ENCODE measurements around the gene TMEM131L.
"Not testable (repeated sequence)": the region's sequence is repeated elsewhere in the genome, so short reads cannot be mapped to it uniquely, and the experiment has no call there.

Gene TMEM131L

GRCh38 chr4:153603835-153604234 lies 137.7 kb downstream of the TMEM131L start:
- no peaks in the 10 kb centered on the region for H3K27me3 ChIP-seq (ENCODE audit: control insufficient read depth in 1 of 2, insufficient read depth in 2 of 2, low read length in 2 of 2)
- no peaks in the 10 kb centered on the region for H3K4me1 ChIP-seq (ENCODE audit: control insufficient read depth in 1 of 2, insufficient read depth in 2 of 2, low read length in 2 of 2)
- no peaks in the 10 kb centered on the region for H3K9me3 ChIP-seq (ENCODE audit: control insufficient read depth in 1 of 2, low read length in 2 of 2)
- H3K27ac ChIP-seq (ENCODE audit: low read depth, low read length) = no peak overlapping the region
- H3K9ac ChIP-seq (ENCODE audit: low read depth in 1 of 2, low read length in 2 of 2) = no peak overlapping the region
- H3K36me3 ChIP-seq (ENCODE audit: control insufficient read depth in 1 of 2, insufficient read depth in 2 of 2, low read length in 2 of 2) = peaks cover 5 to 21% of the 10 kb centered on the region in 2 donors
- H3K4me3 ChIP-seq (ENCODE audit: low read depth in 1 of 2, low read length in 2 of 2) = no peak overlapping the region

GRCh38 chr4:153609070-153609469 lies 142.9 kb downstream of the TMEM131L start:
- H3K9ac ChIP-seq (ENCODE audit: low read depth in 1 of 2, low read length in 2 of 2); H3K27ac ChIP-seq (ENCODE audit: low read depth, low read length); H3K27me3 ChIP-seq (ENCODE audit: control insufficient read depth in 1 of 2, insufficient read depth in 2 of 2, low read length in 2 of 2); H3K9me3 ChIP-seq (ENCODE audit: control insufficient read depth in 1 of 2, low read length in 2 of 2); H3K4me3 ChIP-seq (ENCODE audit: low read depth in 1 of 2, low read length in 2 of 2); H3K36me3 ChIP-seq (ENCODE audit: control insufficient read depth in 1 of 2, insufficient read depth in 2 of 2, low read length in 2 of 2); H3K4me1 ChIP-seq (ENCODE audit: control insufficient read depth in 1 of 2, insufficient read depth in 2 of 2, low read length in 2 of 2): not testable (repeated sequence)

DNA sequence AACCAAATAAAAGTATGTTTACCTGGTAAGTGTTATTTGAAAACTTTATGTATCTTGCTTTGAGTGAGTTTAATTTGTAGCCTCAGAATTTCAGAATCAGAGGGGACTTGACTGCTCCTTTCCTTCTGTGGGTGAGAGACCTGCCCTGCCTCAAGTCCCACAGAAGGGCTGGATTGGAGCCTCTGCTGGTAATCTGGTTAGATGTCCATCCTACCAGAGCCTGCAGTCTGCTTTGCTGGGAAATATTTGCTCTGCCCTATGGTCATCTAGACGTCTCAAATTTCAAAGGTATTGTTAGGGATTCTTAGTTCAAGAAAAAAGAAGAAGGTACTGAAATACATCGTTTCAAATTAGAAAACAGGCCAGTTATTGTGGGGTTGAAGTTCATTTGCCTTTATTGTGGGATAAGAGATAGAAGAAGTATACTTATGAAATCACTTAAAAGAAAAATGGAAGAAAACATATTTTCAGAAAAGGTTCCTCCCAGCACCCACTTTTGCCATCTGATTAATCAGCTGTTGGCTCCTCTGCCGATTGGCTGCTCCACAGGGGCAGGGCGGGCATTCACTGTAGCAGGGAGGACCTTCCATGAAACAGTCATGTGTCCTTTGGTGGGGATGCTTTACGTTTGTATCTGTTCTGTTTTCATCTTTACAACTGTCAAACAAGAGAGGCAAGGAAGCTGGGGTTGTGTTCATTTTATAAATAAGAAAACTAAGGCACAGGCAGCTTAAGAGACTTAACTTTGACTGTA lies 144.6 kb downstream of the TMEM131L start:
- Histone ChIP-seq H3K4me3 (ENCODE audit: low read depth in 1 of 2, low read length in 2 of 2) (no peak overlapping the region), H3K9me3 (ENCODE audit: control insufficient read depth in 1 of 2, low read length in 2 of 2) (no peaks in the 10 kb centered on the region), H3K27me3 (ENCODE audit: control insufficient read depth in 1 of 2, insufficient read depth in 2 of 2, low read length in 2 of 2) (no peaks in the 10 kb centered on the region), H3K4me1 (ENCODE audit: control insufficient read depth in 1 of 2, insufficient read depth in 2 of 2, low read length in 2 of 2) (no peaks in the 10 kb centered on the region), H3K36me3 (ENCODE audit: control insufficient read depth in 1 of 2, insufficient read depth in 2 of 2, low read length in 2 of 2) (peaks cover 2 to 6% of the 10 kb centered on the region in 2 donors), H3K27ac (ENCODE audit: low read depth, low read length) (no peak overlapping the region), H3K9ac (ENCODE audit: low read depth in 1 of 2, low read length in 2 of 2) (no peak overlapping the region)

DNA sequence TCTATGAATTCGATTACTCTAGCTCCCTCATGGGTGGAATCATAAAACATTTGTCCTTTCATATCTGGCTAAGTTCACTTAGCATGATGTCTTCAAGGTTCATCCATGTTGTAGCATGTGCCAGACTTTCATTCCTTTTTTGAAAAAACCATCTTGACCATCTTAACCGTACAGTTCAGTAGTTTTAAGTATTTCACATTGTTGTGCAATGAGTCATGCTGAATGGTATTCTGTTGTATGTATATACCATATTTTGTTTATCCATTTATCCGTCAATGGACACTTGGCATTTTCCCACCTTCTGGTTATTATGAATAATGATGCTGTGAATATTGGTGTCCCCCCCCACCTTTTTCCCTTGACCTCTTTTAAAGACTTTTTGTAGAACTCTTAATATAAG lies 145.5 kb downstream of the TMEM131L start:
- Histone ChIP-seq H3K27ac (ENCODE audit: low read depth, low read length) (no peak overlapping the region), H3K4me3 (ENCODE audit: low read depth in 1 of 2, low read length in 2 of 2) (no peak overlapping the region), H3K36me3 (ENCODE audit: control insufficient read depth in 1 of 2, insufficient read depth in 2 of 2, low read length in 2 of 2) (peaks cover 0 to 6% of the 10 kb centered on the region in 2 donors)

DNA sequence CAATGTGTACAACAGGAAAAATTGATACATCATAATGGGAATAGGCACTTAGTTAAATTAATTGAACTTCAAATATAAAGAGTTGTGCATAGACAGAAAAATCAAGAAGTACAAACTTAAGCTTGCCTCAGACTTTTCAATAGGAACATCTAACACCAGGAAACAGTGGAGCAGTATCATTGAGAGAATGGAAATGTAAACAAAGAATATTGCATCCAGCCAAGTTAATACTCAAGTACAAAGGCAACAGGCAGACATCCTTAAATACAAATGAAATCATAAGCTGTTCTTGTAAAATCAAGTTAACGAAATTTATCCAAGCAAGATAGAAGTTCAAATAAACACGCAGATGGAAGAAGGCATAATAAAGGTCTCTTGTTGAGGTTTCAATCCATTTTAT lies 146.7 kb downstream of the TMEM131L start:
- peaks cover 0 to 6% of the 10 kb centered on the region in 2 donors for H3K36me3 ChIP-seq (ENCODE audit: control insufficient read depth in 1 of 2, insufficient read depth in 2 of 2, low read length in 2 of 2)
- H3K4me3 ChIP-seq (ENCODE audit: low read depth in 1 of 2, low read length in 2 of 2) = no peak overlapping the region
- no peak overlapping the region for H3K27ac ChIP-seq (ENCODE audit: low read depth, low read length)
- no peaks in the 10 kb centered on the region for H3K4me1 ChIP-seq (ENCODE audit: control insufficient read depth in 1 of 2, insufficient read depth in 2 of 2, low read length in 2 of 2)
- H3K9ac ChIP-seq (ENCODE audit: low read depth in 1 of 2, low read length in 2 of 2) = no peak overlapping the region
- no peaks in the 10 kb centered on the region for H3K27me3 ChIP-seq (ENCODE audit: control insufficient read depth in 1 of 2, insufficient read depth in 2 of 2, low read length in 2 of 2)
- H3K9me3 ChIP-seq (ENCODE audit: control insufficient read depth in 1 of 2, low read length in 2 of 2) = no peaks in the 10 kb centered on the region

More for the DNA sequence above, 145.5 kb downstream of the TMEM131L start:
- Histone ChIP-seq H3K9ac (ENCODE audit: low read depth in 1 of 2, low read length in 2 of 2) (no peak overlapping the region), H3K9me3 (ENCODE audit: control insufficient read depth in 1 of 2, low read length in 2 of 2) (no peaks in the 10 kb centered on the region), H3K4me1 (ENCODE audit: control insufficient read depth in 1 of 2, insufficient read depth in 2 of 2, low read length in 2 of 2) (no peaks in the 10 kb centered on the region), H3K27me3 (ENCODE audit: control insufficient read depth in 1 of 2, insufficient read depth in 2 of 2, low read length in 2 of 2) (no peaks in the 10 kb centered on the region)

DNA sequence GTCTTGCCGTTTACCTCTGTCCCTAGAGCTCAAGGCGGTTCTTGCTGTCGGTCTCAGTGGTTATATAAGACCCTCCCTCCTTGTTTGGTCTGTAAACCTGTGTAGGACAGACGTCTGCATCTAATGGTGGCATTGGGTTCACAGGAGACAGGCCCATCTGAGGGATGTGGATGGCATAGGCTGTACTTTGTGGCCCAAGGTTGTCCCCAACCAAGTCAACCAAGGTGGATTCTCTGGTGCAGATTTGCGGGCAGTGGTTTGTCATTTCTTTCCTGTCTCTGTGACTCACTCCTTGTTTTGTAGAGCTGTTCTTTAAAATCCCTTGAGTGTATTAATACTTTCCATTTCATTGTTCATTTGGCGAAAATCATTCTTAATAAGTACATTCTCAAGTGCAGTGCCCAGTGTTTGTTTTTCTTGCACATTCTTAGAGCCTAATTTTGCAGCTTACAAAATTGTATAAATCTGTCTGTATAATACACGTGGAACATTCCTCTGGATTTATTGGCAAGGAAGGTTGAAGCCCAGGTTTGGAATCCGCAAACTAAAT lies 149.9 kb downstream of the TMEM131L start:
- no peaks in the 10 kb centered on the region for H3K27me3 ChIP-seq (ENCODE audit: control insufficient read depth in 1 of 2, insufficient read depth in 2 of 2, low read length in 2 of 2)
- H3K4me1 ChIP-seq (ENCODE audit: control insufficient read depth in 1 of 2, insufficient read depth in 2 of 2, low read length in 2 of 2) = no peaks in the 10 kb centered on the region
- H3K4me3 ChIP-seq (ENCODE audit: low read depth in 1 of 2, low read length in 2 of 2) = no peak overlapping the region
- H3K36me3 ChIP-seq (ENCODE audit: control insufficient read depth in 1 of 2, insufficient read depth in 2 of 2, low read length in 2 of 2) = peaks cover under 1 to 6% of the 10 kb centered on the region in 2 donors
- no peaks in the 10 kb centered on the region for H3K9me3 ChIP-seq (ENCODE audit: control insufficient read depth in 1 of 2, low read length in 2 of 2)
- no peak overlapping the region for H3K27ac ChIP-seq (ENCODE audit: low read depth, low read length)
- no peak overlapping the region for H3K9ac ChIP-seq (ENCODE audit: low read depth in 1 of 2, low read length in 2 of 2)

- Histone ChIP-seq H3K27ac (ENCODE audit: low read depth, low read length) (no peak overlapping the region), H3K27me3 (ENCODE audit: control insufficient read depth in 1 of 2, insufficient read depth in 2 of 2, low read length in 2 of 2) (no peaks in the 10 kb centered on the region), H3K9me3 (ENCODE audit: control insufficient read depth in 1 of 2, low read length in 2 of 2) (no peaks in the 10 kb centered on the region), H3K36me3 (ENCODE audit: control insufficient read depth in 1 of 2, insufficient read depth in 2 of 2, low read length in 2 of 2) (peaks cover 5 to 18% of the 10 kb centered on the region in 2 donors), H3K4me1 (ENCODE audit: control insufficient read depth in 1 of 2, insufficient read depth in 2 of 2, low read length in 2 of 2) (no peaks in the 10 kb centered on the region), H3K9ac (ENCODE audit: low read depth in 1 of 2, low read length in 2 of 2) (no peak overlapping the region), H3K4me3 (ENCODE audit: low read depth in 1 of 2, low read length in 2 of 2) (no peak overlapping the region)
Measured at GRCh38 chr4:153618833-153619232, 152.7 kb downstream of the TMEM131L start.

- Histone ChIP-seq H3K27ac (ENCODE audit: low read depth, low read length) (no peak overlapping the region), H3K9me3 (ENCODE audit: control insufficient read depth in 1 of 2, low read length in 2 of 2) (no peaks in the 10 kb centered on the region), H3K36me3 (ENCODE audit: control insufficient read depth in 1 of 2, insufficient read depth in 2 of 2, low read length in 2 of 2) (peaks cover 0 to 18% of the 10 kb centered on the region in 2 donors), H3K27me3 (ENCODE audit: control insufficient read depth in 1 of 2, insufficient read depth in 2 of 2, low read length in 2 of 2) (no peaks in the 10 kb centered on the region), H3K4me1 (ENCODE audit: control insufficient read depth in 1 of 2, insufficient read depth in 2 of 2, low read length in 2 of 2) (no peaks in the 10 kb centered on the region), H3K4me3 (ENCODE audit: low read depth in 1 of 2, low read length in 2 of 2) (no peak overlapping the region), H3K9ac (ENCODE audit: low read depth in 1 of 2, low read length in 2 of 2) (no peak overlapping the region)
Measured at GRCh38 chr4:153619811-153620210, 153.7 kb downstream of the TMEM131L start.

GRCh38 chr4:153620352-153620751 lies 154.2 kb downstream of the TMEM131L start:
- Histone ChIP-seq H3K9ac (ENCODE audit: low read depth in 1 of 2, low read length in 2 of 2) (no peak overlapping the region), H3K36me3 (ENCODE audit: control insufficient read depth in 1 of 2, insufficient read depth in 2 of 2, low read length in 2 of 2) (peaks cover 0 to 18% of the 10 kb centered on the region in 2 donors), H3K4me1 (ENCODE audit: control insufficient read depth in 1 of 2, insufficient read depth in 2 of 2, low read length in 2 of 2) (no peaks in the 10 kb centered on the region), H3K4me3 (ENCODE audit: low read depth in 1 of 2, low read length in 2 of 2) (no peak overlapping the region), H3K27ac (ENCODE audit: low read depth, low read length) (no peak overlapping the region), H3K9me3 (ENCODE audit: control insufficient read depth in 1 of 2, low read length in 2 of 2) (no peaks in the 10 kb centered on the region), H3K27me3 (ENCODE audit: control insufficient read depth in 1 of 2, insufficient read depth in 2 of 2, low read length in 2 of 2) (no peaks in the 10 kb centered on the region)

DNA sequence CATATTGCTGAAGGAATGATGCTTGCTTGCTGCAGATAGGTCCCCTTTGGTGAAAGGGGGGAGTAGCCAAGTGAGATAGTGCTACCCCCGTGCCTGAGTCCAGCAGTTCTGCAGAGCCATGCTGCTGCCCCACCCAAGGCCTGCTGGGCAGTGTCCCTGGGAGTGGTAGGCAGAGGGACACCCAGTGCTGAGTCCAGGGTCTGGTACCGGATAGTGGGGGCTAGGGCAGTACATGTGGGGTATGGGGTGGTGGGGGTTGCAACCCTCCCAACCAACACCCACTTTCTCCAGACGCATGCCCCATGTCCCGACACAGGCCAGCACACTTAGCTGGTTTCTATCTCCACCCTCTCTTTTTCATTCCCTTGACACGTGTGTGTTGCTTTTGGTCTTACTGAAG lies 155.9 kb downstream of the TMEM131L start:
- H3K36me3 ChIP-seq (ENCODE audit: control insufficient read depth in 1 of 2, insufficient read depth in 2 of 2, low read length in 2 of 2) = peaks cover 3 to 18% of the 10 kb centered on the region in 2 donors
- H3K9me3 ChIP-seq (ENCODE audit: control insufficient read depth in 1 of 2, low read length in 2 of 2) = no peaks in the 10 kb centered on the region
- no peak overlapping the region for H3K27ac ChIP-seq (ENCODE audit: low read depth, low read length)

More for the DNA sequence above, 155.9 kb downstream of the TMEM131L start:
- H3K4me1 ChIP-seq (ENCODE audit: control insufficient read depth in 1 of 2, insufficient read depth in 2 of 2, low read length in 2 of 2) = no peaks in the 10 kb centered on the region
- H3K27me3 ChIP-seq (ENCODE audit: control insufficient read depth in 1 of 2, insufficient read depth in 2 of 2, low read length in 2 of 2) = no peaks in the 10 kb centered on the region
- no peak overlapping the region for H3K4me3 ChIP-seq (ENCODE audit: low read depth in 1 of 2, low read length in 2 of 2)
- no peak overlapping the region for H3K9ac ChIP-seq (ENCODE audit: low read depth in 1 of 2, low read length in 2 of 2)
